HG03354 (cell line): ENCODE measurements around the gene EME2.

Source experiments
- ATAC-seq: cut with Tn5 transposase; IDR thresholded peaks from one replicate; pipeline ENCODE4 v1.9.1; 2021; ENCODE audit warnings: mild to moderate bottlenecking; ENCODE audit not compliant: unreplicated experiment, poor library complexity, severe bottlenecking

Gene EME2

GRCh38 chr16:1775846-1776671 lies 3.4 kb downstream of the EME2 start:
- ATAC-seq = no peak

DNA sequence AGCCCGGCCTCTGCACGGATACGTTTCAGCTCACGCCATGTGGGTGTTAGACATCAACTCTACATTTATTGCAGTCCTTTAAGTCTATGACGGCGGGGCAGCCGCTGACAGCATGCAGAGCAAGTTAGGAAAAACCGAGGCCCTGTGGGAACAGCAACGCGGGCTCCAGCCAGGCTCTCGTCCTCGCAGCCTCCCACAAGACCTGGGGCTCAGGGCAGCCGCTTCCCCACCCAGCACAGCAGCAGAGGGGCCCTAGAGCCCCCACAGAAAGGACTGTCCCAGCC lies 4.0 kb downstream of the EME2 start:
- ATAC-seq = no peak

- ATAC-seq = no peak
Observed at GRCh38 chr16:1776991-1777374, 4.4 kb downstream of the EME2 start.

GRCh38 chr16:1777375-1778199 lies 5.0 kb downstream of the EME2 start:
- no peak for ATAC-seq

DNA sequence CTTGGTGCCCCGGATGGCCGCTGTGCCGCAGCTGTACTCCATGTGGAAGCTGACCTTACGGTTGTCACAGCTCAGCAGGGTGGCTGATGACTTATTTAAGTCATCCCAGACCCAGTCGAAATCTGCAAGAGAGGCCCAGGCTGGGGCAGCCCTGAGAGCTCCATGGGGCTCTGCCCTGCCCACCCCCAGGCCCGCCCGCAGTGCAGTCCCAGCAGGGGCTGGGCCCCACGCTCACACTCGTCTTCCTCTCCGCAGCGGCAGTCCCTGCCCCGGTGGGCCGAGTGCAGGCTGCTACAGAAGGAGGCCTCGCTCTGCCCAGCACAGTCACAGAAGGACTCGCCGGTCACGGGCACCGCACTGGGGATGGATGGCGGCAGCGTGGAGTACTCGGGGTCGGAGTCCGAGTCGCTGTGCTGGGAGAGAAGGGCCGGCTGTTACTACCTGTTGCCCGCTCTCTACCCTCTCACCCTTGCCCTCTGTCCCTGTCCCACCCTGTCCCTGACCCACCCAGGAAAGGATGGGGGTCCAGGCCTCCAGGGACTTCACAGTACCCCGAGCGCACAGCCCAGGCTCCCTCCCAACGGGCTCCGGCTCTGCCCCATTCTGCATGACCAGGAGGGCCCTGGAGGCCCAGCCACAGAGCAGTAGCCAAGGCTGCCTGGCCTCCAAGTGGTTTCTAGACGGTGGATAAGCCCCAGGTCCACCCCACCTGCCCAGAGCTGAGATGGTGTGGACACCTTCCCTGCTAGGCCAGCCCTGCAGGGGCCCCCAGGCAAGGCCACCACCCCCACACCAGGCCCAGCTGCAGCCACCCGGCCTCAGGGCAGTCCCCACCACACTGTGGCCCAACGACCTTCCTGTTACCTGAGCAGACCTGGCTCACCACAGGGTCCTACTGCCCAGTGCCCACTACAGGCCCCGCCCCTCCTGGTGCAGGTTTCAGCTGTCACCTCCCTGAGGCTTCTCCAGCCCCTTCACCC lies 5.9 kb downstream of the EME2 start:
- no peak for ATAC-seq

DNA sequence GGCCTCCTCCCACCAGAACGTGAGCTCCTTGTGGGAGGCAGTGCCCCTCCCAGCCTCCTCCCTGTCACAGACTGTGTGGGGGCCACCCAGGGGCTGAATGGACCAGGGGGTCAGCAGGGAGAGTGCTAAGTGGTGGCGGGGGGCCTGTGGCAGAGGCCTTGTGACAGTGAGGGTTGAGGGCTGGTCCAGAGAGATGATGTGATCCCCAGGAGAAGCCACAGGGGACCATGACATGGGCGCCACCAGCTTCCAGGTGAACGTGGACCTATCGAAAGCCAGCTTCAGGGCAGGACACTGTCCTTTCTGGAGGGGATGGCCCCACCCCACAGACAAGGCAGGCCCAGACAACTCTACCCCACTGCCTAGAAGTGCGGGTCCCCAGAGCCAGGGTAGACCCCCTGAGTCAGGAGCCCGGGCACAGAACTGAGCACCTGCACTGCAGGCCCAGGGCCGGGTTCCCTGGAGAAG lies 6.7 kb downstream of the EME2 start:
- no peak for ATAC-seq

DNA sequence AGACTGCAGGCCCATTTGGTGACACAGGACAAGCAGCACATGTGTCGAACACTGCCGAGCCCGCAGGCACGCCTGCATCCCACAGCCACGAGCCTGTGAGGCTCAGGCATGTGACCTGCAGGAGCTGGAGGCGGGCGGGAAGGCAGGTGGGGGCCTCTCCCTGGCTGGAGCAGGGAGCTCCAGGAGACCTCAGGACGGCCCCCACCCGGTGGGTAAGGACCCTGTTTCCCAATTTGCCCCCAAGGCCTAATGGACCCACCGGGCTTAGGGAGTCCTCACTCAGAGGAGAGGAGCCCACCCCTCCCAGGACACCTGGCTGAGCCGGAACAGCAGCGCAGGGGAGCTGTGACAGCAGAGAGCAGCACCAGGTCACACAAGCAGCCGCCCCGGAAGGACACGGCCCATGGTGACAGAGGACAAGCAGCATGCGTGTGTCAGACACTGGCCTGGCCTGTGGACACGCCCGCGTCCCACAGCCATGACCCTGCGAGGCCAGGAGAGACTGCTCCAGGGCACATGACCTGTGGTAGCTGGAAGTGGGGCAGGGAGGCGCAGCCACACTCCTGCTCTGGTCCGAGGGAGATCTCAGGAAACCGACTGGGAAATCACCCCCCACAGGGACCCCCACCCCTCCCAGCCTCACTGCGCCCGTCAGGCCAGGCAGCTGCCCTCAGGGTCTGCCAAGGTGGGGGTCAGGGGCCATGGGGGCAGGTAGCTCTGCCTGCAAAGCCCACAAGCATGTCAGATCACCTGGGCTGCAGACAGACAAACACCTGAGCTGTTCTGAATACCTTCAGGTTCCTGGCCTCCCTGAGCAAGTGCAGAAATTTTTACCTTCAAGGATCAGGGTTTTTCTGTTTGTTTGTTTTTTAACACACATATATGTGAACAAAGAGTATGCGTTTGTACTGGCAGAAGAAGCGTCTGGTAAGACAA lies 7.4 kb downstream of the EME2 start:
- no peak for ATAC-seq

- no peak for ATAC-seq
Observed at GRCh38 chr16:1780677-1781072, 8.1 kb downstream of the EME2 start.

DNA sequence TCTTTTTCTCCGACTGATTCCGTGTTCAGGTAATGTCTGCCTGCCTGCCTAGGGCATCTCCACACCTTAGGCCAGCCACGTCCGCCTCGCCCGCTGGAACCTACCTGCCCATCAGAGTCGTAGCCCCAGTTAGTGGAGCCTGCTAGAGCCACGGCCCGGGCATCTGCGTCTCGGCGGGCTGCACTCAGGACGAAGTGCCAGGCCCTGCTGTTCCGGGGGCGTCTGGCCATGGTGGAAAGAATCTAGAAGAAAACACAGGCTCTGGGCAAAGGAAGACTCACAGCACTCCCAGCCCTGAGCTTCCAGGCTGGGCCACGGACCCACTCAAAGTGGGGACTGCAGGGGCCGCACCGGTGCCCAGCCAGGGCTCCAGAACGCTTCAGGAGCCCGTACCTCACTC lies 8.6 kb downstream of the EME2 start:
- ATAC-seq = no peak

- peak; percentile 11 for ATAC-seq
Observed at GRCh38 chr16:1781758-1782407, 9.3 kb downstream of the EME2 start.

GRCh38 chr16:1782408-1783264 lies 10.0 kb downstream of the EME2 start, which contains the start of the genes NUBP2 and SPSB3:
Gene NUBP2, plus strand, starts transcription at chr16:1782960. Its CDS starts 61 bp downstream, at chr16:1783021.
Gene SPSB3, minus strand, starts transcription at chr16:1782571. Its CDS starts 1,088 bp downstream, at chr16:1781483.
- ATAC-seq = peak; percentile 88

- ATAC-seq = no peak
Observed at GRCh38 chr16:1784977-1785845, 12.6 kb downstream of the EME2 start.

GRCh38 chr16:1785846-1786170 lies 13.2 kb downstream of the EME2 start:
- ATAC-seq = no peak

- no peak for ATAC-seq
Observed at GRCh38 chr16:1786242-1787055, 13.8 kb downstream of the EME2 start.

- ATAC-seq = no peak
Observed at GRCh38 chr16:1787056-1787321, 14.4 kb downstream of the EME2 start.
